Activated T-helper 9 cell treated with anti-CD3 and anti-CD28 coated beads, Interleukin-2, amount 50 U/mL, for 16 hours (primary cell): ENCODE data around the gene TRIM58.

ENCODE experiments used
- DNase-seq: peaks from one replicate; pipeline ENCODE4 v3.0.0-alpha.2; 2020; ENCODE audit warnings: low read depth

The TRIM58 gene

GRCh38 chr1:247884797-247885413 is 27.9 kb downstream of the TRIM58 start:
- DNase-seq = no peak

- no peak for DNase-seq
Observed at GRCh38 chr1:247895163-247895637, 38.2 kb downstream of the TRIM58 start, which contains the start of gene OR2W3. TSS of gene OR2W3 (plus strand) at chr1:247895587. CDS start at chr1:247895587, 0 bp downstream.

- DNase-seq = no peak
Observed at GRCh38 chr1:247895976-247896375, 39.0 kb downstream of the TRIM58 start.

GRCh38 chr1:247904122-247904521 is 47.1 kb downstream of the TRIM58 start:
- no peak for DNase-seq

GRCh38 chr1:247905181-247905580 is 48.2 kb downstream of the TRIM58 start:
- DNase-seq = no peak

GRCh38 chr1:247905910-247906503 is 49.0 kb downstream of the TRIM58 start:
- no peak for DNase-seq

GRCh38 chr1:247906504-247907047 is 49.6 kb downstream of the TRIM58 start:
- DNase-seq = no peak

- DNase-seq = no peak
Observed at GRCh38 chr1:247908766-247909165, 51.8 kb downstream of the TRIM58 start.

GRCh38 chr1:247913786-247914185 is 56.8 kb downstream of the TRIM58 start:
- DNase-seq = no peak

GRCh38 chr1:247914941-247915662 is 58.1 kb downstream of the TRIM58 start:
- no peak for DNase-seq

- DNase-seq = no peak
Observed at GRCh38 chr1:247919952-247920351, 63.0 kb downstream of the TRIM58 start, which contains the start of gene OR2T8. TSS of gene OR2T8 (plus strand) at chr1:247920252. CDS start at chr1:247921018, 766 bp downstream.

GRCh38 chr1:247923941-247924340 is 67.0 kb downstream of the TRIM58 start:
- no peak for DNase-seq

- DNase-seq = no peak
Observed at GRCh38 chr1:247924868-247925267, 67.9 kb downstream of the TRIM58 start, which contains the start of gene OR2AJ1. TSS of gene OR2AJ1 (plus strand) at chr1:247924889. CDS start at chr1:247933769, 8,880 bp downstream.
